GM23338 (cell line): Measurements from ENCODE around the gene MAN1C1. TPM values are rescaled to one million over a fixed set of nuclear protein-coding genes. Genes with fewer than 3 reads are reported as not detected.

Experiments
- ATAC-seq: fragments of 200-7000 bp; cut with Tn5 transposase; 3 replicates; pipeline ENCODE4 v1.9.1; 2020
- DNase-seq: peaks from one replicate; pipeline ENCODE4 v3.0.0-alpha.2; 2015; ENCODE audit warnings: low spot score
- H2AFZ ChIP-seq: fragments of 200-600 bp; sonication (generic); 2 replicates; pipeline ENCODE4 v1.8.0; 2016; ENCODE audit warnings: antibody characterized with exemption, mild to moderate bottlenecking, moderate library complexity
- H3F3A ChIP-seq: fragments of 200-600 bp; sonication (generic); replicated peaks from 2 replicates; pipeline ENCODE4 v1.8.0; 2017; ENCODE audit warnings: antibody characterized with exemption, mixed run types, low read depth
- H3K27ac ChIP-seq: fragments of 200-600 bp; sonication (generic); 2 replicates; pipeline ENCODE4 v1.6.1; 2016; ENCODE audit warnings: low read depth
- H3K27me3 ChIP-seq: fragments of 200-600 bp; sonication (generic); 2 replicates; pipeline ENCODE4 v1.8.0; 2016; ENCODE audit warnings: mild to moderate bottlenecking, mixed run types, moderate library complexity; ENCODE audit not compliant: insufficient read depth
- H3K36me3 ChIP-seq: fragments of 200-600 bp; sonication (generic); 2 replicates; pipeline ENCODE4 v1.8.0; 2016; ENCODE audit warnings: mild to moderate bottlenecking; ENCODE audit not compliant: insufficient read depth
- H3K4me1 ChIP-seq: fragments of 200-600 bp; sonication (generic); 2 replicates; pipeline ENCODE4 v1.8.0; 2016; ENCODE audit warnings: mild to moderate bottlenecking, moderate library complexity; ENCODE audit not compliant: insufficient read depth
- H3K4me2 ChIP-seq: fragments of 200-600 bp; sonication (generic); 2 replicates; pipeline ENCODE4 v1.7.1; 2017; ENCODE audit warnings: mixed run types
- H3K4me3 ChIP-seq: fragments of 200-600 bp; sonication (generic); 2 replicates; pipeline ENCODE4 v1.6.1; 2016; ENCODE audit warnings: mixed run types
- H3K79me2 ChIP-seq: fragments of 200-600 bp; sonication (generic); replicated peaks from 2 replicates; pipeline ENCODE4 v1.8.0; 2017; ENCODE audit warnings: mild to moderate bottlenecking; ENCODE audit not compliant: insufficient read depth
- H3K9me2 ChIP-seq: fragments of 200-600 bp; sonication (generic); 2 replicates; pipeline ENCODE4 v1.8.0; 2017; ENCODE audit not compliant: insufficient read depth
- H4K20me1 ChIP-seq: fragments of 200-600 bp; sonication (generic); replicated peaks from 2 replicates; pipeline ENCODE4 v1.8.0; 2017; ENCODE audit warnings: mild to moderate bottlenecking; ENCODE audit not compliant: insufficient read depth
- H3K27ac Mint-ChIP-seq: 2 replicates; pipeline ENCODE4 v1.8.0; 2020; ENCODE audit warnings: inconsistent platforms, mild to moderate bottlenecking, moderate library complexity, mixed read lengths
- H3K27me3 Mint-ChIP-seq: 3 replicates; pipeline ENCODE4 v1.8.0; 2022; ENCODE audit warnings: low read depth, mild to moderate bottlenecking, moderate library complexity, mixed read lengths, inconsistent platforms; ENCODE audit not compliant: insufficient read depth, poor library complexity
- H3K36me3 Mint-ChIP-seq: 3 replicates; pipeline ENCODE4 v1.8.0; 2021; ENCODE audit warnings: low read depth, mild to moderate bottlenecking, inconsistent platforms, moderate library complexity, mixed read lengths
- H3K4me1 Mint-ChIP-seq: 3 replicates; pipeline ENCODE4 v1.8.0; 2020; ENCODE audit warnings: mild to moderate bottlenecking, inconsistent platforms, mixed read lengths
- H3K4me3 Mint-ChIP-seq: 3 replicates; pipeline ENCODE4 v1.8.0; 2021; ENCODE audit warnings: moderate library complexity, mild to moderate bottlenecking, inconsistent platforms, mixed read lengths
- H3K9me3 Mint-ChIP-seq: 3 replicates; pipeline ENCODE4 v1.8.0; 2020; ENCODE audit warnings: moderate library complexity, mild to moderate bottlenecking, inconsistent platforms, mixed read lengths
- CREB1 ChIP-seq: fragments of 250-450 bp; sonication (Bioruptor Pico); IDR thresholded peaks from 2 replicates; pipeline ENCODE4 v1.5.0; 2020; ENCODE audit warnings: low read depth, mild to moderate bottlenecking, moderate library complexity
- EZH2 ChIP-seq: fragments of 200-600 bp; sonication (generic); IDR thresholded peaks from one replicate; pipeline ENCODE4 v1.8.0; 2017; ENCODE audit warnings: antibody characterized with exemption, mild to moderate bottlenecking, low read depth; ENCODE audit not compliant: unreplicated experiment
- EZH2phosphoT487 ChIP-seq: fragments of 200-600 bp; sonication (generic); IDR thresholded peaks from one replicate; pipeline ENCODE4 v1.8.1; 2018; ENCODE audit warnings: antibody characterized with exemption; ENCODE audit not compliant: unreplicated experiment
- NANOG ChIP-seq: IDR thresholded peaks from 2 replicates; pipeline ENCODE4 v1.6.1; 2016; ENCODE audit warnings: antibody characterized with exemption, borderline replicate concordance
- POLR2AphosphoS5 ChIP-seq: IDR thresholded peaks from 2 replicates; pipeline ENCODE4 v1.6.1; 2016; ENCODE audit warnings: antibody characterized with exemption, low read depth
- ZNF114 ChIP-seq: fragments of 250-450 bp; sonication (Bioruptor Pico); IDR thresholded peaks from 2 replicates; pipeline ENCODE4 v1.5.0; 2020; ENCODE audit warnings: mild to moderate bottlenecking, moderate library complexity
- ZNF331 ChIP-seq: fragments of 250-450 bp; sonication (Bioruptor Pico); IDR thresholded peaks from 2 replicates; pipeline ENCODE4 v1.5.0; 2020; ENCODE audit warnings: low read depth, mild to moderate bottlenecking, moderate library complexity
- polyA plus RNA-seq: library from polyadenylated mRNA; unstranded; fragments of >200 nt; fragmentation: Nextera tagmentation; extraction: Ambion mirVana; gene quantifications from 2 replicates; pipeline ENCODE4 v1.2.1, GENCODE V29; 2016
- total RNA-seq: library from RNA; depleted of rRNA; stranded (reverse); fragments of >200 nt; shearing (Covaris generic); gene quantifications from 2 replicates; pipeline ENCODE4 v1.2.3, GENCODE V29; 2014
- TF ChIP-seq, protein P1 (sequence below): fragments of 250-450 bp; sonication (Bioruptor Pico); IDR thresholded peaks from 2 replicates; pipeline ENCODE4 v1.5.0; 2020; ENCODE audit warnings: mild to moderate bottlenecking, moderate library complexity
- TF ChIP-seq, protein P2 (sequence below): IDR thresholded peaks from 2 replicates; pipeline ENCODE4 v1.6.1; 2016; ENCODE audit warnings: antibody characterized with exemption
- TF ChIP-seq, protein P3 (sequence below), 2 experiments: fragments of 200-600 bp in 1 of 2; sonication (generic) in 1 of 2; conservative IDR thresholded peaks; 2 replicates each; pipeline versions ENCODE4 v1.5.1 to v1.6.1; 2016 to 2017; ENCODE audit warnings: antibody characterized with exemption in 2 of 2, low read depth in 2 of 2, mild to moderate bottlenecking in 2 of 2, moderate library complexity in 1 of 2

Gene MAN1C1
- total and polyA plus RNA-seq, 2 experiments from 2014 or later = 5.4 to 13.6 TPM

DNA sequence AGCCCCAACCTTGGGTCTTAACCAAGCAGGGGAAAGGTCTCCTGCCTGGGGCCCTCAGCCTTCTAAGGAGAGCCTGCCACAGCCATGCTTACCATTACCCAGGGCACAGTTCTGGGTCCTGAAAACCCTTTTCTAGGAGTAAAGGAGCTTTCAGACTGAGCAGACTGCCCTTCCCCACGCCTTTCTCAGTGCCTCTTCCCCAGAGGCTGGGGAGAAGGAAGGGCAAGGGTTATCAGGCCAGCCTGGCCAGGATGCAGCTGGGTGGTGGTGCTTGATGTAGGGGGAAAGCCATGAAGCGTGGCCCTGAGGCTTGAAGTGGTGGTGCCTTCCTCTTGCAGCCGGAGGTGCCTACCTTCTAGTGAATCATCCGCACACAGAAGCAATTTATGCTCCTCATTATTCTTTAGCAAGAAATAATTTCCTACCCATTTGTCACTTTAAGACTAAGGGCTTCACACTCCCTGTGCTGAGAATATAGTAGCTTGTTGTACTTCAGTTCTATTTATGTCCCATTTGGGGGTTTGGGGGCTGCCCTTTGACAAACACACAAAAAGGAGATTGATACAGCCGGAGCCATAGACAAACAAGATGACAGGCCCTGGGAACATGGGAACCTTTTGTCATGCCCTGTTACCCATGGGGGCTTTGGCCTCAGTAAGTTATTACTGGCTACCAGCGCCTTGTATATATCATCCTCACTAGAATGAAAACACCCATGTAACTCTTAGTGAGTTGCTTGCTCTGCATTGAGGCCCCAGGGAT lies 40.7 kb downstream of the MAN1C1 start:
- H3K9me3 Mint-ChIP-seq = no peaks in the 10 kb centered on the region
- ATAC-seq (no peak), DNase-seq (no peak)
- H3K4me3 Mint-ChIP-seq = no peak overlapping the region
- Histone ChIP-seq H3F3A (no peaks in the 10 kb centered on the region), H3K79me2 (no peaks in the 10 kb centered on the region), H4K20me1 (no peaks in the 10 kb centered on the region; the same call in 1 of the 2 replicates), H3K9me2 (no peaks in the 10 kb centered on the region), H3K27me3 (no peaks in the 10 kb centered on the region), H3K4me3 (no peak overlapping the region), H3K36me3 (no peaks in the 10 kb centered on the region), H3K4me2 (no peak overlapping the region), H2AFZ (no peak overlapping the region), H3K4me1 (peaks cover 10% of the 10 kb centered on the region; the same call in 1 of the 2 replicates), H3K27ac (no peak overlapping the region)
- no peaks in the 10 kb centered on the region for H3K36me3 Mint-ChIP-seq
- TF ChIP-seq NANOG = no peak
- TF ChIP-seq, protein P1, sequence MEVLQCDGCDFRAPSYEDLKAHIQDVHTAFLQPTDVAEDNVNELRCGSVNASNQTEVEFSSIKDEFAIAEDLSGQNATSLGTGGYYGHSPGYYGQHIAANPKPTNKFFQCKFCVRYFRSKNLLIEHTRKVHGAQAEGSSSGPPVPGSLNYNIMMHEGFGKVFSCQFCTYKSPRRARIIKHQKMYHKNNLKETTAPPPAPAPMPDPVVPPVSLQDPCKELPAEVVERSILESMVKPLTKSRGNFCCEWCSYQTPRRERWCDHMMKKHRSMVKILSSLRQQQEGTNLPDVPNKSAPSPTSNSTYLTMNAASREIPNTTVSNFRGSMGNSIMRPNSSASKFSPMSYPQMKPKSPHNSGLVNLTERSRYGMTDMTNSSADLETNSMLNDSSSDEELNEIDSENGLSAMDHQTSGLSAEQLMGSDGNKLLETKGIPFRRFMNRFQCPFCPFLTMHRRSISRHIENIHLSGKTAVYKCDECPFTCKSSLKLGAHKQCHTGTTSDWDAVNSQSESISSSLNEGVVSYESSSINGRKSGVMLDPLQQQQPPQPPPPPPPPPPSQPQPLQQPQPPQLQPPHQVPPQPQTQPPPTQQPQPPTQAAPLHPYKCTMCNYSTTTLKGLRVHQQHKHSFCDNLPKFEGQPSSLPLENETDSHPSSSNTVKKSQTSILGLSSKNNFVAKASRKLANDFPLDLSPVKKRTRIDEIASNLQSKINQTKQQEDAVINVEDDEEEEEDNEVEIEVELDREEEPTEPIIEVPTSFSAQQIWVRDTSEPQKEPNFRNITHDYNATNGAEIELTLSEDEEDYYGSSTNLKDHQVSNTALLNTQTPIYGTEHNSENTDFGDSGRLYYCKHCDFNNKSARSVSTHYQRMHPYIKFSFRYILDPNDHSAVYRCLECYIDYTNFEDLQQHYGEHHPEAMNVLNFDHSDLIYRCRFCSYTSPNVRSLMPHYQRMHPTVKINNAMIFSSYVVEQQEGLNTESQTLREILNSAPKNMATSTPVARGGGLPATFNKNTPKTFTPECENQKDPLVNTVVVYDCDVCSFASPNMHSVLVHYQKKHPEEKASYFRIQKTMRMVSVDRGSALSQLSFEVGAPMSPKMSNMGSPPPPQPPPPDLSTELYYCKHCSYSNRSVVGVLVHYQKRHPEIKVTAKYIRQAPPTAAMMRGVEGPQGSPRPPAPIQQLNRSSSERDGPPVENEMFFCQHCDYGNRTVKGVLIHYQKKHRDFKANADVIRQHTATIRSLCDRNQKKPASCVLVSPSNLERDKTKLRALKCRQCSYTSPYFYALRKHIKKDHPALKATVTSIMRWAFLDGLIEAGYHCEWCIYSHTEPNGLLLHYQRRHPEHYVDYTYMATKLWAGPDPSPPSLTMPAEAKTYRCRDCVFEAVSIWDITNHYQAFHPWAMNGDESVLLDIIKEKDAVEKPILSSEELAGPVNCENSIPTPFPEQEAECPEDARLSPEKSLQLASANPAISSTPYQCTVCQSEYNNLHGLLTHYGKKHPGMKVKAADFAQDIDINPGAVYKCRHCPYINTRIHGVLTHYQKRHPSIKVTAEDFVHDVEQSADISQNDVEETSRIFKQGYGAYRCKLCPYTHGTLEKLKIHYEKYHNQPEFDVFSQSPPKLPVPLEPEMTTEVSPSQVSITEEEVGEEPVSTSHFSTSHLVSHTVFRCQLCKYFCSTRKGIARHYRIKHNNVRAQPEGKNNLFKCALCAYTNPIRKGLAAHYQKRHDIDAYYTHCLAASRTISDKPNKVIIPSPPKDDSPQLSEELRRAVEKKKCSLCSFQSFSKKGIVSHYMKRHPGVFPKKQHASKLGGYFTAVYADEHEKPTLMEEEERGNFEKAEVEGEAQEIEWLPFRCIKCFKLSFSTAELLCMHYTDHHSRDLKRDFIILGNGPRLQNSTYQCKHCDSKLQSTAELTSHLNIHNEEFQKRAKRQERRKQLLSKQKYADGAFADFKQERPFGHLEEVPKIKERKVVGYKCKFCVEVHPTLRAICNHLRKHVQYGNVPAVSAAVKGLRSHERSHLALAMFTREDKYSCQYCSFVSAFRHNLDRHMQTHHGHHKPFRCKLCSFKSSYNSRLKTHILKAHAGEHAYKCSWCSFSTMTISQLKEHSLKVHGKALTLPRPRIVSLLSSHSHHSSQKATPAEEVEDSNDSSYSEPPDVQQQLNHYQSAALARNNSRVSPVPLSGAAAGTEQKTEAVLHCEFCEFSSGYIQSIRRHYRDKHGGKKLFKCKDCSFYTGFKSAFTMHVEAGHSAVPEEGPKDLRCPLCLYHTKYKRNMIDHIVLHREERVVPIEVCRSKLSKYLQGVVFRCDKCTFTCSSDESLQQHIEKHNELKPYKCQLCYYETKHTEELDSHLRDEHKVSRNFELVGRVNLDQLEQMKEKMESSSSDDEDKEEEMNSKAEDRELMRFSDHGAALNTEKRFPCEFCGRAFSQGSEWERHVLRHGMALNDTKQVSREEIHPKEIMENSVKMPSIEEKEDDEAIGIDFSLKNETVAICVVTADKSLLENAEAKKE = no peak
- no peak for TF ChIP-seq CREB1 (CRISPR knock-in tag)
- no peak for TF ChIP-seq ZNF331
- TF ChIP-seq, protein P2, sequence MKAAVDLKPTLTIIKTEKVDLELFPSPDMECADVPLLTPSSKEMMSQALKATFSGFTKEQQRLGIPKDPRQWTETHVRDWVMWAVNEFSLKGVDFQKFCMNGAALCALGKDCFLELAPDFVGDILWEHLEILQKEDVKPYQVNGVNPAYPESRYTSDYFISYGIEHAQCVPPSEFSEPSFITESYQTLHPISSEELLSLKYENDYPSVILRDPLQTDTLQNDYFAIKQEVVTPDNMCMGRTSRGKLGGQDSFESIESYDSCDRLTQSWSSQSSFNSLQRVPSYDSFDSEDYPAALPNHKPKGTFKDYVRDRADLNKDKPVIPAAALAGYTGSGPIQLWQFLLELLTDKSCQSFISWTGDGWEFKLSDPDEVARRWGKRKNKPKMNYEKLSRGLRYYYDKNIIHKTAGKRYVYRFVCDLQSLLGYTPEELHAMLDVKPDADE = no peak
- TF ChIP-seq EZH2phosphoT487 = no peak
- no peak for TF ChIP-seq POLR2AphosphoS5
- no peak for TF ChIP-seq EZH2
- TF ChIP-seq ZNF114 = no peak
- TF ChIP-seq, protein P3, sequence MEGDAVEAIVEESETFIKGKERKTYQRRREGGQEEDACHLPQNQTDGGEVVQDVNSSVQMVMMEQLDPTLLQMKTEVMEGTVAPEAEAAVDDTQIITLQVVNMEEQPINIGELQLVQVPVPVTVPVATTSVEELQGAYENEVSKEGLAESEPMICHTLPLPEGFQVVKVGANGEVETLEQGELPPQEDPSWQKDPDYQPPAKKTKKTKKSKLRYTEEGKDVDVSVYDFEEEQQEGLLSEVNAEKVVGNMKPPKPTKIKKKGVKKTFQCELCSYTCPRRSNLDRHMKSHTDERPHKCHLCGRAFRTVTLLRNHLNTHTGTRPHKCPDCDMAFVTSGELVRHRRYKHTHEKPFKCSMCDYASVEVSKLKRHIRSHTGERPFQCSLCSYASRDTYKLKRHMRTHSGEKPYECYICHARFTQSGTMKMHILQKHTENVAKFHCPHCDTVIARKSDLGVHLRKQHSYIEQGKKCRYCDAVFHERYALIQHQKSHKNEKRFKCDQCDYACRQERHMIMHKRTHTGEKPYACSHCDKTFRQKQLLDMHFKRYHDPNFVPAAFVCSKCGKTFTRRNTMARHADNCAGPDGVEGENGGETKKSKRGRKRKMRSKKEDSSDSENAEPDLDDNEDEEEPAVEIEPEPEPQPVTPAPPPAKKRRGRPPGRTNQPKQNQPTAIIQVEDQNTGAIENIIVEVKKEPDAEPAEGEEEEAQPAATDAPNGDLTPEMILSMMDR (conservative IDR thresholded peaks at IDR 0.05; ENCODE audit: low read depth in 2 of 2) = no peak
- peaks cover 3% of the 10 kb centered on the region for H3K27me3 Mint-ChIP-seq
- H3K4me1 Mint-ChIP-seq = peaks cover 12% of the 10 kb centered on the region
- H3K27ac Mint-ChIP-seq = no peak overlapping the region
